GM10248 (cell line): Measurements from ENCODE around the gene BYSL.

ENCODE experiments used
- CTCF ChIA-PET: fragments of 300-600 bp; sonication (Branson Sonifier 250); formaldehyde crosslinking; extraction: SDS; loops from one replicate; lab custom pipeline; 2021; ENCODE audit warnings: antibody characterized with exemption; lab: Yijun Ruan, JAX
- POLR2A ChIA-PET: fragments of 350-650 bp; sonication (Branson Sonifier 250); formaldehyde crosslinking; extraction: SDS; loops from one replicate; lab custom pipeline; 2020; ENCODE audit warnings: antibody characterized with exemption; lab: Yijun Ruan, JAX
- DNase-seq: peaks from one replicate; pipeline ENCODE4 v3.0.0; 2012; ENCODE audit errors: extremely low spot score
- CTCF ChIP-seq: IDR thresholded peaks from 2 replicates; pipeline ENCODE4 v1.5.1; 2012; ENCODE audit warnings: mild to moderate bottlenecking, low read depth; ENCODE audit errors: extremely low read depth, missing control alignments, control extremely low read depth

BYSL gene

GRCh38 chr6:41878246-41878645 lies 43.1 kb upstream of the BYSL start:
- no peak for TF ChIP-seq CTCF
- no peak for DNase-seq
- POLR2A ChIA-PET = no interaction called here
- CTCF ChIA-PET = interaction anchor here (0.6 to 1.5 kb wide), 3 partner anchors 31 to 90 kb away, joined by 3 read pairs; no protein-coding TSS in a partner anchor

GRCh38 chr6:41878961-41879405 lies 42.3 kb upstream of the BYSL start:
- ChIA-PET CTCF (interaction anchor here (1.1 to 1.5 kb wide), 3 partner anchors 27 to 166 kb away, joined by 3 read pairs; partner anchors contain the start of genes BYSL and MED20), POLR2A (interaction anchor here (0.6 kb wide), 1 partner anchor 345 kb away, joined by 4 read pairs; no protein-coding TSS in a partner anchor)
- TF ChIP-seq CTCF = no peak

GRCh38 chr6:41881506-41881905 lies 39.8 kb upstream of the BYSL start:
- ChIA-PET CTCF (interaction anchor here (1.7 kb wide), 1 partner anchor 13 kb away, joined by 3 read pairs; no protein-coding TSS in a partner anchor), POLR2A (no interaction called here)
- TF ChIP-seq CTCF = no peak
- no peak for DNase-seq

More at GRCh38 chr6:41878961-41879405, 42.3 kb upstream of the BYSL start:
- DNase-seq = no peak

GRCh38 chr6:41884957-41885356 lies 36.3 kb upstream of the BYSL start:
- ChIA-PET POLR2A (no interaction called here), CTCF (interaction anchor here (1.0 kb wide), 1 partner anchor 8 kb away, joined by 3 read pairs; no protein-coding TSS in a partner anchor)
- DNase-seq = no peak
- no peak for TF ChIP-seq CTCF

- CTCF ChIA-PET = interaction anchor here (0.9 kb wide), 1 partner anchor 40 kb away, joined by 3 read pairs; no protein-coding TSS in a partner anchor
- POLR2A ChIA-PET = no interaction called here
- no peak for TF ChIP-seq CTCF
- no peak for DNase-seq
Observed at GRCh38 chr6:41885930-41886329, 35.4 kb upstream of the BYSL start.

GRCh38 chr6:41887331-41887751 lies 34.0 kb upstream of the BYSL start:
- no peak for TF ChIP-seq CTCF
- ChIA-PET CTCF (interaction anchor here (1.3 to 2.0 kb wide), 6 partner anchors 10 to 157 kb away, joined by 3 to 9 read pairs (median 5); partner anchors contain the start of genes BYSL and MED20), POLR2A (interaction anchor here (0.6 kb wide), 1 partner anchor 218 kb away, joined by 3 read pairs; no protein-coding TSS in a partner anchor)
- DNase-seq = no peak
